Adrenal gland (tissue), 12 donors: ENCODE data around the gene HOXD1. TPM values are rescaled to one million over a fixed set of nuclear protein-coding genes. Genes with fewer than 3 reads are reported as not detected.
A peak's percentile ranks its signal among the peaks of the same experiment; 100 is the strongest.

ENCODE experiments used
- DNase-seq, 7 donors: peaks; one replicate each; pipeline ENCODE4 v3.0.0-alpha.2; 2019 to 2020
- H3K27ac ChIP-seq, 5 donors: fragments of 200-600 bp; sonication (generic) in 4 of 5; 1 replicate in 3 of 5; 2 replicates in 2 of 5; pipeline versions ENCODE4 v1.5.1 to v1.8.0; 2016 to 2020; ENCODE audit warnings: mild to moderate bottlenecking in 1 of 5
- H3K27me3 ChIP-seq: fragments of 200-600 bp; 2 replicates; pipeline ENCODE4 v1.8.0; 2021
- H3K36me3 ChIP-seq, 2 donors: fragments of 200-600 bp; replicated peaks in 1 of 2; 1 replicate in 1 of 2; 2 replicates in 1 of 2; pipeline versions ENCODE4 v1.5.1 to v1.8.0; 2018 to 2022
- H3K4me1 ChIP-seq, 2 donors: fragments of 200-600 bp; replicated peaks in 1 of 2; 1 replicate in 1 of 2; 2 replicates in 1 of 2; pipeline versions ENCODE4 v1.5.1 to v1.8.0; 2018 to 2021
- H3K4me3 ChIP-seq, 4 donors: fragments of 200-600 bp; sonication (generic) in 3 of 4; one replicate each; pipeline ENCODE4 v1.5.1; 2016 to 2018
- H3K9me3 ChIP-seq, 3 donors: fragments of 200-600 bp; sonication (generic) in 1 of 3; replicated peaks in 1 of 3; 1 replicate in 2 of 3; 2 replicates in 1 of 3; pipeline versions ENCODE4 v1.5.1 to v1.8.0; 2016 to 2021
- CTCF ChIP-seq, 6 experiments: fragments of 450-650 bp in 4 of 6; fragments of 200-600 bp in 2 of 6; sonication (generic) in 1 of 6; IDR thresholded peaks; 1 replicate in 5 of 6; 2 replicates in 1 of 6; pipeline versions ENCODE4 v1.5.1 to v1.8.0; 2016 to 2021; ENCODE audit warnings: antibody characterized with exemption in 6 of 6, mild to moderate bottlenecking in 2 of 6, moderate library complexity in 1 of 6
- POLR2A ChIP-seq, 2 donors: fragments of 450-650 bp; IDR thresholded peaks; one replicate each; pipeline ENCODE4 v1.6.1; 2017; ENCODE audit warnings: antibody characterized with exemption in 2 of 2, mild to moderate bottlenecking in 2 of 2, moderate library complexity in 1 of 2
- WGBS, 4 donors: extraction: QIAGEN DNeasy Blood & Tissue Kit in 2 of 4; methylation state at CpG; one replicate each; pipeline versions ENCODE4 v1.1.5 to v1.1.7; 2013 to 2017; 5-methylcytosine and 5-hydroxymethylcytosine counted together
- intact Hi-C, 2 donors: fragments of 100-400 bp; cut with DNase I; formaldehyde crosslinking; loops; one replicate each; pipeline versions ENCODE4 v1.14.1 to v1.15.0; 2022 to 2023
- polyA plus RNA-seq, 3 donors: library from polyadenylated mRNA; stranded (reverse); fragments of 200-250 nt in 2 of 3; fragments of 350-450 nt in 1 of 3; fragmentation: Illumina TruSeq in 1 of 3; extraction: RNeasy Lipid Tissue Mini Kit (QIAGEN cat#74804) in 1 of 3; gene quantifications; one replicate each; pipeline ENCODE4 v1.2.3, GENCODE V29; 2013 to 2014
- total RNA-seq, 9 donors: library from RNA; depleted of rRNA in 4 of 9; stranded (reverse); fragments of >200 nt in 4 of 9; fragments of 120-200 nt in 1 of 9; fragmentation: NEBNext Ultra II Directional in 1 of 9; extraction: Animal tissue kit (Norgen Biotek cat#: 25700) in 1 of 9; gene quantifications; one replicate each; pipeline versions ENCODE4 v1.1.0 to v1.2.4, GENCODE V29; 2013 to 2023
- donor health status: healthy with polysubstance abuse.
- donor health status: Bipolar disorder and iron deficiency.
- donor health status: DM: yes; HTN: yes; CAD: no.
- donor health status: DM: no; HTN: no; CAD: no.
- donor health status: DM: no; HTN: no; CAD: no.
- donor health status: DM: yes; HTN: yes; CAD: no.

HOXD1 gene
- total and polyA plus RNA-seq, 12 donors = 0.18 to 0.72 (median 0.31) TPM; not detected in 4

DNA sequence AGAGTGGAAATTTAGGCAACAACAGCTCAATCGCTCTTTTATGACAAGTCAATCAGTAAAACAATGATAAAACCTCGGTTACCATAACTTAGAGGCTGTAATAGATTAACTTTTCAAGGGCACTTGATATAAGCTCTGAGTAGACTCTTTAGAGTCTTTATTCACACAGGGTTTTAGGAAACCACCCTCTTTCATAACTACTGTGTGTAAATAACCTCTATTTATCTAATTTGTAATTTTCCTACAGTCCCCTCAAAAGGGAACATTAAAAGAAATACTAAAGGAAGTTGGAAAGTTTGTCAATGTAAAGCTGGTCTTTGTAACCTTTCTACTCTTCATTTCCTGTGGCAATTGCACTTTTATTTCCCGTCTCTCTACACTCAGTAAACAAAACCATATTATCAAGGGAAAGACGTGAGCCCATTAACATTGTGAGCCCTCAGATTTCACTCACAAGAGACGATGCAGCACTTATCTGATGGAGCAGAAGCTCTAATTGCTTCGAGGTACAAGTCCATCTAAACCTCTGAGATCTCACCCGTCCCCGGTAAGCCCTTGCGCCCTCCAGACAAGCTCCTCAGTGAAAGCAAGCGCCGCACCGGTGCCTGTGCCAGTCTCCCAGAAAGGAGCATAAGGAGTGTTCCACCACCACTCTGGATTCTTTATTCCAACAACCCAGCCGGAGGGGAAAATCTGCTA is 1.1 kb upstream of the HOXD1 start:
- Histone ChIP-seq H3K9me3 (no peaks in the 10 kb centered on the region), H3K36me3 (no peaks in the 10 kb centered on the region), H3K27ac (peak overlapping the region in 1 of 5 donors; percentile 14), H3K4me3 (peak overlapping the region in 3 of 4 donors; percentile 6 to 78 (median 36)), H3K4me1 (peaks cover 10 to 16% of the 10 kb centered on the region in 2 donors), H3K27me3 (peaks cover 10% of the 10 kb centered on the region)
- intact Hi-C loops = no loop called here
- TF ChIP-seq POLR2A (IDR thresholded peaks at IDR 0.05) (no peak), CTCF (IDR thresholded peaks at IDR 0.05) (no peak)
- WGBS, 4 donors = 8 to 12% (median 10%) methylated on average over 13 of the region's 13 CpGs
- no peak for DNase-seq

DNA sequence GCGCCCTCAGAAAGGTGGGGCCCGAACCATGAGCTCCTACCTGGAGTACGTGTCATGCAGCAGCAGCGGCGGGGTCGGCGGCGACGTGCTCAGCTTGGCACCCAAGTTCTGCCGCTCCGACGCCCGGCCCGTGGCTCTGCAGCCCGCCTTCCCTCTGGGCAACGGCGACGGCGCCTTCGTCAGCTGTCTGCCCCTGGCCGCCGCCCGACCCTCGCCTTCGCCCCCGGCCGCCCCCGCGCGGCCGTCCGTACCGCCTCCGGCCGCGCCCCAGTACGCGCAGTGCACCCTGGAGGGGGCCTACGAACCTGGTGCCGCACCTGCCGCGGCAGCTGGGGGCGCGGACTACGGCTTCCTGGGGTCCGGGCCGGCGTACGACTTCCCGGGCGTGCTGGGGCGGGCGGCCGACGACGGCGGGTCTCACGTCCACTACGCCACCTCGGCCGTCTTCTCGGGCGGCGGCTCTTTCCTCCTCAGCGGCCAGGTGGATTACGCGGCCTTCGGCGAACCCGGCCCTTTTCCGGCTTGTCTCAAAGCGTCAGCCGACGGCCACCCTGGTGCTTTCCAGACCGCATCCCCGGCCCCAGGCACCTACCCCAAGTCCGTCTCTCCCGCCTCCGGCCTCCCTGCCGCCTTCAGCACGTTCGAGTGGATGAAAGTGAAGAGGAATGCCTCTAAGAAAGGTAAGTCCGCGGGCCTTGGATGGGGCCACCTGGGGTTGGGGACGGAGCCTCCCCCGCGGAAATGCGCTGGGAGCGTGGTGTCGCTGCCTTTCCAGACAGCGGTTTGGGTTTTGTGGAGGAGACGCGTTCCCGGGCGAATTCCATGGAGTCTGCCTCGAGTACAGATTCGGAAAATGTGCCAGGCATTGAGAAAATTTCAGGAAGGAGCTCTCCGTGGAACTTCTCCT is 559 bp downstream of the HOXD1 start:
- Histone ChIP-seq H3K36me3 (no peaks in the 10 kb centered on the region), H3K4me1 (peaks cover 10 to 16% of the 10 kb centered on the region in 2 donors), H3K27ac (peak overlapping the region in 1 of 5 donors; percentile 11), H3K9me3 (no peaks in the 10 kb centered on the region), H3K27me3 (peaks cover 17% of the 10 kb centered on the region), H3K4me3 (peak overlapping the region in 3 of 4 donors; percentile 6 to 78 (median 36))
- intact Hi-C loops = no loop called here
- DNase-seq = peak in 1 of 7 donors; percentile 18
- WGBS, 4 donors = 6 to 11% (median 7%) methylated on average over 41 to 98 of the region's 98 CpGs
- no peak for TF ChIP-seq CTCF (IDR thresholded peaks at IDR 0.05)
- TF ChIP-seq POLR2A (IDR thresholded peaks at IDR 0.05) = no peak

DNA sequence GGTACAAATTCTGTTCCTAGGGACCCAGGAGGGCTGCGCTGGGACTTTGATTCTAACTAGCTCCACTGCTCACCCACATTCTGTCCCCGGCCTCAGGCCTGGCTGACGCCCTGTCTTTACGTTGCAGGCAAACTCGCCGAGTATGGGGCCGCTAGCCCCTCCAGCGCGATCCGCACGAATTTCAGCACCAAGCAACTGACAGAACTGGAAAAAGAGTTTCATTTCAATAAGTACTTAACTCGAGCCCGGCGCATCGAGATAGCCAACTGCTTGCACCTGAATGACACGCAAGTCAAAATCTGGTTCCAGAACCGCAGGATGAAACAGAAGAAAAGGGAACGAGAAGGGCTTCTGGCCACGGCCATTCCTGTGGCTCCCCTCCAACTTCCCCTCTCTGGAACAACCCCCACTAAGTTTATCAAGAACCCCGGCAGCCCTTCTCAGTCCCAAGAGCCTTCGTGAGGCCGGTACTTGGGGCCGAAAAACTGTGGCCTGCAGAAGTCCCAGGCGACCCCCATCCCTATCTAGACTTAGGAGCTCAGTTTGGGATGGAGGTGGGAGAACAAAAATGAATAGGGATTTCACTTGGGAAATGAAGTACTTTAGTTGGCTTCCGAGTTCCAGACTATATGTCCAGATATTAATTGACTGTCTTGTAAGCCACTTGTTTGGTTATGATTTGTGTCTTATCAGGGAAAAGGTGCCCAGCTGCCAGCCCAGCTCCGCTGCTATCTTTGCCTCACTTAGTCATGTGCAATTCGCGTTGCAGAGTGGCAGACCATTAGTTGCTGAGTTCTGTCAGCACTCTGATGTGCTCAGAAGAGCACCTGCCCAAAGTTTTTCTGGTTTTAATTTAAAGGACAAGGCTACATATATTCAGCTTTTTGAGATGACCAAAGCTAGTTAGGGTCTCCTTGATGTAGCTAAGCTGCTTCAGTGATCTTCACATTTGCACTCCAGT is 1.5 kb downstream of the HOXD1 start:
- 47 to 60% (median 53%) methylated on average over 28 of the region's 28 CpGs for WGBS, 4 donors
- H3K4me1 ChIP-seq = peaks cover 10 to 16% of the 10 kb centered on the region in 2 donors
- peaks cover 17% of the 10 kb centered on the region for H3K27me3 ChIP-seq
- H3K36me3 ChIP-seq = no peaks in the 10 kb centered on the region
- intact Hi-C loops = no loop called here
- no peaks in the 10 kb centered on the region for H3K9me3 ChIP-seq
- no peak for TF ChIP-seq CTCF (IDR thresholded peaks at IDR 0.05)
- no peak for TF ChIP-seq POLR2A (IDR thresholded peaks at IDR 0.05)
- no peak for DNase-seq
- no peak overlapping the region for H3K27ac ChIP-seq
- H3K4me3 ChIP-seq = peak overlapping the region in 1 of 4 donors; percentile 78
